Esophagus squamous epithelium (tissue), 5 donors: Measurements from ENCODE around the gene POLD2. TPM values are rescaled to one million over a fixed set of nuclear protein-coding genes. Genes with fewer than 3 reads are reported as not detected.

Experiments
- DNase-seq: peaks from one replicate; lab custom pipeline; 2025; lab: John Stamatoyannopoulos, UW
- H3K27ac ChIP-seq, 4 donors: fragments of 200-600 bp; sonication (generic); one replicate each; pipeline ENCODE4 v1.5.1; 2016 to 2019; ENCODE audit warnings: mild to moderate bottlenecking in 1 of 4
- H3K27me3 ChIP-seq, 4 donors: fragments of 200-600 bp; sonication (generic); 1 replicate in 3 of 4; 2 replicates in 1 of 4; pipeline versions ENCODE4 v1.5.1 to v1.6.0; 2017 to 2021; ENCODE audit warnings: antibody characterized with exemption in 1 of 4
- H3K36me3 ChIP-seq, 3 donors: fragments of 200-600 bp; sonication (generic); one replicate each; pipeline ENCODE4 v1.5.1; 2016 to 2019
- H3K4me1 ChIP-seq, 3 donors: fragments of 200-600 bp; sonication (generic); one replicate each; pipeline ENCODE4 v1.5.1; 2017 to 2019
- H3K4me3 ChIP-seq, 4 donors: fragments of 200-600 bp; sonication (generic); 1 replicate in 3 of 4; 2 replicates in 1 of 4; pipeline ENCODE4 v1.5.1; 2016 to 2019; ENCODE audit warnings: mild to moderate bottlenecking in 2 of 4, moderate library complexity in 1 of 4
- H3K9me3 ChIP-seq, 3 donors: fragments of 200-600 bp; sonication (generic); one replicate each; pipeline ENCODE4 v1.5.1; 2016 to 2019
- POLR2A ChIP-seq, 4 donors: fragments of 450-650 bp; IDR thresholded peaks; one replicate each; pipeline ENCODE4 v1.6.1; 2017; ENCODE audit warnings: antibody characterized with exemption in 4 of 4, mild to moderate bottlenecking in 4 of 4, moderate library complexity in 3 of 4
- WGBS, 2 donors: methylation state at CpG; one replicate each; pipeline ENCODE4 v1.1.5; 2018; 5-methylcytosine and 5-hydroxymethylcytosine counted together
- intact Hi-C: fragments of 100-400 bp; cut with DNase I; formaldehyde crosslinking; loops from one replicate; pipeline ENCODE4 v1.15.0; 2022
- total RNA-seq, 4 donors: library from RNA; depleted of rRNA; stranded (reverse); fragments of >200 nt; gene quantifications; one replicate each; pipeline ENCODE4 v1.1.0, GENCODE V29; 2016
- TF ChIP-seq, protein P1 (sequence below), 6 experiments: fragments of 450-650 bp in 4 of 6; fragments of 200-600 bp in 2 of 6; sonication (generic) in 2 of 6; IDR thresholded peaks; one replicate each; pipeline ENCODE4 v1.5.1; 2016 to 2019; ENCODE audit warnings: antibody characterized with exemption in 6 of 6, mild to moderate bottlenecking in 4 of 6, moderate library complexity in 4 of 6
- donor health status: DM: yes; HTN: yes; CAD: no.

The POLD2 gene
- total RNA-seq, 4 donors from 2014 or later, result 71.2 to 164 (median 89.5) TPM

GRCh38 chr7:44148961-44149536 is 25.7 kb upstream of the POLD2 start:
- H3K27me3 ChIP-seq, result peaks cover 0 to 25% (median 0%) of the 10 kb centered on the region in 4 donors
- peaks cover 13 to 33% (median 14%) of the 10 kb centered on the region in 3 donors for H3K4me1 ChIP-seq
- no peak for TF ChIP-seq POLR2A (IDR thresholded peaks at IDR 0.05)
- TF ChIP-seq, protein P1, sequence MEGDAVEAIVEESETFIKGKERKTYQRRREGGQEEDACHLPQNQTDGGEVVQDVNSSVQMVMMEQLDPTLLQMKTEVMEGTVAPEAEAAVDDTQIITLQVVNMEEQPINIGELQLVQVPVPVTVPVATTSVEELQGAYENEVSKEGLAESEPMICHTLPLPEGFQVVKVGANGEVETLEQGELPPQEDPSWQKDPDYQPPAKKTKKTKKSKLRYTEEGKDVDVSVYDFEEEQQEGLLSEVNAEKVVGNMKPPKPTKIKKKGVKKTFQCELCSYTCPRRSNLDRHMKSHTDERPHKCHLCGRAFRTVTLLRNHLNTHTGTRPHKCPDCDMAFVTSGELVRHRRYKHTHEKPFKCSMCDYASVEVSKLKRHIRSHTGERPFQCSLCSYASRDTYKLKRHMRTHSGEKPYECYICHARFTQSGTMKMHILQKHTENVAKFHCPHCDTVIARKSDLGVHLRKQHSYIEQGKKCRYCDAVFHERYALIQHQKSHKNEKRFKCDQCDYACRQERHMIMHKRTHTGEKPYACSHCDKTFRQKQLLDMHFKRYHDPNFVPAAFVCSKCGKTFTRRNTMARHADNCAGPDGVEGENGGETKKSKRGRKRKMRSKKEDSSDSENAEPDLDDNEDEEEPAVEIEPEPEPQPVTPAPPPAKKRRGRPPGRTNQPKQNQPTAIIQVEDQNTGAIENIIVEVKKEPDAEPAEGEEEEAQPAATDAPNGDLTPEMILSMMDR (IDR thresholded peaks at IDR 0.05), result no peak
- no peaks in the 10 kb centered on the region for H3K36me3 ChIP-seq
- H3K4me3 ChIP-seq, result no peak overlapping the region
- DNase-seq, result no peak
- no peaks in the 10 kb centered on the region for H3K9me3 ChIP-seq
- intact Hi-C loops, result no loop called here
- no peak overlapping the region for H3K27ac ChIP-seq
- WGBS, 2 donors, result 73 to 74% methylated on average over 8 to 9 of the region's 9 CpGs

DNA sequence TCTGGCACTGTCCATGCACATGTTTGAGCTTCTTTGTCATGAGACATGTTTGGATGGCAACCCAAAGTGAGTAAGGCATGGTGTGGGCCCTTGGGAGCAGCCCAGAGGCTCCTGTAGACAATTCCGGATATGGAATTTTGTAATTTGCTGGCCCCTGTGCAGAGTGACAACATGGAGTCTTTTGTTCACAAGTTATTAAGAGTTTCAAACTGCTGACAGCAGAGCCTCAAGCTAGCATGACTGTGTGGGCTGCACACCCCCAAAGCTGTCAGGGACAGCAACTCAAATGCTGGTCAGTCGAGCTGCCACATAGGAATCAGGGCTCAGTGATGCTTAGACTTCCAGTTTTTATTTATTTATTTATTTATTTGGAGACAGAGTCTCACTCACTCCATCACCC is 24.8 kb upstream of the POLD2 start:
- 62 to 72% methylated on average over 2 of the region's 2 CpGs for WGBS, 2 donors
- H3K4me1 ChIP-seq, result peaks cover 13 to 33% (median 14%) of the 10 kb centered on the region in 3 donors
- H3K9me3 ChIP-seq, result no peaks in the 10 kb centered on the region
- no peak overlapping the region for H3K27ac ChIP-seq
- intact Hi-C loops, result no loop called here
- no peak for DNase-seq
- TF ChIP-seq, protein P1 (IDR thresholded peaks at IDR 0.05), result no peak
- no peak for TF ChIP-seq POLR2A (IDR thresholded peaks at IDR 0.05)
- H3K36me3 ChIP-seq, result no peaks in the 10 kb centered on the region
- peaks cover 0 to 25% (median 0%) of the 10 kb centered on the region in 4 donors for H3K27me3 ChIP-seq
- H3K4me3 ChIP-seq, result no peak overlapping the region

DNA sequence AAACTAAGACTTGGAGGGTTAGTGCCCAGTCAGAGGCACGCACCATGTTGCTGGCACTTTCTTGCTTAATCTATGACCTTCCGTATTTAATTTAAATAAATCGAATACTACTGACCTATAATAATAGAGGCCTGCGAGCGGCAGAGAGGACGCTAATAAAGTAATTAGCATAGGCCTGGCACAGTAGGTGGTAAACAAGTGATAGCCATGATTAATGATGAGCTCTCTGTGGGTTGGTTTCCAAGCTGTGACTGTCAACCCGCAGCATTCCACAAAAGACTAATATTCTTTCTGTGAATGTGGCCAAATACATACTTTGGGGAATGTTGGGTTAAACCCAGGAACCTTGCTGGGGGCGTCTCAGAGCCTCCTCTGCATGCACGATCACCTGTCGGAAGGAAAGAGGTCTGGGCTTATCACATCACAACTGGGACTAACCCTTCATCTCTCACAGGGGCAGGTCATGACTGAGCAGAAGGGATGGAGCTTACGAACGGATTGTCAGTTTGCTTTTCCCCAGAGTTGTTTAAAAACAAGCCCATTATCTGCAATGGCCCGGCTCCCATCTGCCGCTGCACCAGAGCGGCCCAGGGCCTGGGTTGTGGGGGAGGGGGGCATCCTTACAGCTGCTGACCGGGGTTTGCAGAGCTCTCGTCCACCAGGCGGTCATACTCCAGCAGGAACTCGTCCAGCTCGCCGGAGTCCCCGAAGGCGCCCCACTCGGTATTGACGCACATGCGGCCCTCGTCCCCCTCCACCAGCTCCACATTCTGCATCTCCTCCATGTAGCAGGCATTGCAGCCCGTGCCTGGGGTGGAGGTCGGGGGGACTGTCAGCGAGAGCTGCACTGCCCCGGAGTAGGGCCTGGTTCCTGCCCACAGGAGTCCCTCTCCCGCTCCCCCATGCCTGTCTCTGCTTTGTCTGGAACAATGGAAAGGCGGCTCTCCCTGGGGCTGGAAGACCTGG is 24.0 kb upstream of the POLD2 start:
- no peak overlapping the region for H3K27ac ChIP-seq
- no peaks in the 10 kb centered on the region for H3K9me3 ChIP-seq
- H3K4me3 ChIP-seq, result no peak overlapping the region
- intact Hi-C loops, result no loop called here
- no peak for DNase-seq
- peaks cover 13 to 33% (median 14%) of the 10 kb centered on the region in 3 donors for H3K4me1 ChIP-seq
- 64 to 71% methylated on average over 10 to 12 of the region's 33 CpGs for WGBS, 2 donors
- peaks cover 0 to 25% (median 0%) of the 10 kb centered on the region in 4 donors for H3K27me3 ChIP-seq
- TF ChIP-seq, protein P1 (IDR thresholded peaks at IDR 0.05), result no peak
- TF ChIP-seq POLR2A (IDR thresholded peaks at IDR 0.05), result no peak
- H3K36me3 ChIP-seq, result no peaks in the 10 kb centered on the region

DNA sequence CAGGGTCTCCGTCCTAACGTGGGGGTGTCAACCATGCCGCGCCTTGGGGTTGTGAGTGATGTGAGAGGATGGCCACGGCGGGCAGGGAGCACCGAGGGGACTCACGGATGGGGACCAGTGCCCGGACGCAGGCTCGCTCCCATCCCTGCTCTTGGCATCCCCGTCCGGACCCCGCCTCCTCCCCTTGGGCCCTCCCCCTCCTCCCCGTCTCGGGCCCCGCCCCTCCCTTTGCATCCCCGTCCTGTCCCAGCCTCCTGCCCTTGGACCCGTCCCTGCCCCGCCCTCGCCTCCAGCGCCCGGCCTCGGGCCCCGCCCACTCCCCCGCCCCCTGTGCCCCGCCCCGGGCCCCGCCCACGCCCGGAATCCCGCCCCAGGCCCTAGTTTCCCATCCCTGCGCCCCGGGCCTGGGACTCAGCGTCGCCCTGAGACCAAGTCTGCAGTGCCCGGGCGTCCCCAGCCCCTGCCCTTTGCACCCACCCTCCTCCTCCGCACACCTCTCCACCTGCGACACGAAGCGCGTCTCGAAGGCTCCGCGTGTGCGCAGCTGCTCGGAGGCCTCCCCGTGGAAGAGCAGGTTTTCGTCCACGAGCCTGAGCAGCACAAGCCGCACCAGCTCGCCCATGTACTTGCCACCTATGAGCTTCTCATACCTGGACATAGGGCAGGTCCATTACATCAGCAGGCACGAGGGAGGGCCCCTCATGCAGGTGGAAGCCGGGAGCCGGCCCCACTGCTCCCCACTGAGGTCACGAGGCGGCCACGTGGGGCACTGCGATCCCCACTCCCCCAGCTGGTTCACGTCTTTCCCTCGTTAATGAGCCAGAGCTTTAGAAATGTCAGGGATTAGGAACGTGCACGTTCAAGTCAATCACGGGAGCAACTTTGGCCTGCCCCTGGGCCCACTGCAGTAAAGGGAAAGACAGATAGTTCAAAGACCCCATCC is 22.9 kb upstream of the POLD2 start:
- H3K9me3 ChIP-seq, result no peaks in the 10 kb centered on the region
- DNase-seq, result no peak
- H3K27ac ChIP-seq, result peak overlapping the region in 2 of 4 donors; percentile 48 to 63
- TF ChIP-seq POLR2A (IDR thresholded peaks at IDR 0.05), result no peak
- TF ChIP-seq, protein P1 (IDR thresholded peaks at IDR 0.05), result no peak
- H3K36me3 ChIP-seq, result no peaks in the 10 kb centered on the region
- 16 to 20% methylated on average over 6 to 7 of the region's 65 CpGs for WGBS, 2 donors
- intact Hi-C loops, result no loop called here
- H3K4me1 ChIP-seq, result peaks cover 13 to 33% (median 14%) of the 10 kb centered on the region in 3 donors
- H3K27me3 ChIP-seq, result peaks cover 0 to 25% (median 0%) of the 10 kb centered on the region in 4 donors
- H3K4me3 ChIP-seq, result peak overlapping the region; percentile 1 to 65 (median 45)
